ENCODE results near the gene VBP1.
"Not testable (repeated sequence)": the region's sequence is repeated elsewhere in the genome, so short reads cannot be mapped to it uniquely, and the experiment has no call there.

VBP1 gene

GRCh38 chrX:155216179-155216939 lies at the start of gene VBP1:
VBP1 (plus strand) TSS chrX:155216460; CDS start chrX:155216483, 23 bp downstream.
- peak; percentile 62 for DNase-seq

GRCh38 chrX:155169881-155170280 lies 46.4 kb upstream of the VBP1 start:
- no peak for DNase-seq

- no peak for DNase-seq
Observed at GRCh38 chrX:155179346-155179997, 36.8 kb upstream of the VBP1 start.

- no peak for DNase-seq
Observed at GRCh38 chrX:155188786-155189185, 27.5 kb upstream of the VBP1 start.

- no peak for DNase-seq
Observed at GRCh38 chrX:155211208-155211607, 5.1 kb upstream of the VBP1 start.

- no peak for DNase-seq
Observed at GRCh38 chrX:155213731-155214130, 2.5 kb upstream of the VBP1 start.

- DNase-seq: no peak
Observed at GRCh38 chrX:155215443-155216178, 649 bp upstream of the VBP1 start.

- no peak for DNase-seq
Observed at GRCh38 chrX:155216940-155217440, 730 bp downstream of the VBP1 start.

GRCh38 chrX:155218777-155219176 lies 2.5 kb downstream of the VBP1 start:
- no peak for DNase-seq

GRCh38 chrX:155221351-155221750 lies 5.1 kb downstream of the VBP1 start:
- no peak for DNase-seq

- not testable (repeated sequence) for DNase-seq
Observed at GRCh38 chrX:155223746-155224145, 7.5 kb downstream of the VBP1 start.

- no peak for DNase-seq
Observed at GRCh38 chrX:155225774-155226173, 9.5 kb downstream of the VBP1 start.

- DNase-seq: no peak
Observed at GRCh38 chrX:155231163-155231562, 14.9 kb downstream of the VBP1 start.

GRCh38 chrX:155235891-155236290 lies 19.6 kb downstream of the VBP1 start:
- no peak for DNase-seq

- no peak for DNase-seq
Observed at GRCh38 chrX:155237719-155238118, 21.5 kb downstream of the VBP1 start.

GRCh38 chrX:155242300-155242699 lies 26.0 kb downstream of the VBP1 start:
- no peak for DNase-seq

- DNase-seq: no peak
Observed at GRCh38 chrX:155246748-155247147, 30.5 kb downstream of the VBP1 start.

GRCh38 chrX:155247497-155247896 lies 31.2 kb downstream of the VBP1 start:
- no peak for DNase-seq

- DNase-seq: no peak
Observed at GRCh38 chrX:155251391-155251790, 35.1 kb downstream of the VBP1 start.

- no peak for DNase-seq
Observed at GRCh38 chrX:155259752-155260151, 43.5 kb downstream of the VBP1 start.

GRCh38 chrX:155262970-155263754 lies 46.9 kb downstream of the VBP1 start:
- DNase-seq: no peak

GRCh38 chrX:155263854-155264628 lies 47.8 kb downstream of the VBP1 start, which contains the start of gene RAB39B:
RAB39B (minus strand) TSS chrX:155264491; CDS start chrX:155264288, 203 bp downstream.
- no peak for DNase-seq

Data from amniotic stem cell (primary cell).